Liver (tissue), 3 donors: ENCODE data around the gene SYNPO.

Experiments
- EGR1 ChIP-seq, 2 donors: IDR thresholded peaks; 2 replicates each; pipeline ENCODE4 v1.6.1; 2016 to 2018; ENCODE audit warnings: antibody characterized with exemption in 2 of 2, low read depth in 2 of 2
- HNF4A ChIP-seq, 2 donors: conservative IDR thresholded peaks; 2 replicates each; pipeline ENCODE4 v1.6.1; 2016; ENCODE audit warnings: antibody characterized with exemption in 2 of 2, mild to moderate bottlenecking in 2 of 2
- HNF4G ChIP-seq: IDR thresholded peaks from 2 replicates; pipeline ENCODE4 v1.6.1; 2016; ENCODE audit warnings: antibody characterized with exemption
- RAD21 ChIP-seq, 2 donors: IDR thresholded peaks; 2 replicates each; pipeline ENCODE4 v1.6.1; 2016; ENCODE audit warnings: antibody characterized with exemption in 2 of 2, mild to moderate bottlenecking in 2 of 2
- SP1 ChIP-seq: IDR thresholded peaks from 2 replicates; pipeline ENCODE4 v1.6.1; 2018; ENCODE audit warnings: antibody characterized with exemption, mild to moderate bottlenecking
- TAF1 ChIP-seq: conservative IDR thresholded peaks from 2 replicates; pipeline ENCODE4 v1.6.1; 2016; ENCODE audit warnings: antibody characterized with exemption, mild to moderate bottlenecking
- TF ChIP-seq, protein P1 (sequence below): fragments of 150-350 bp; IDR thresholded peaks from 2 replicates; pipeline ENCODE4 v1.5.1; 2017; ENCODE audit warnings: improper control_type of control experiment, low read depth, low read length; ENCODE audit not compliant: missing input control
- TF ChIP-seq, protein P2 (sequence below): IDR thresholded peaks from 2 replicates; pipeline ENCODE4 v1.6.1; 2016; ENCODE audit warnings: antibody characterized with exemption
- donor health status: healthy.
- donor health status: healthy.

DNA sequence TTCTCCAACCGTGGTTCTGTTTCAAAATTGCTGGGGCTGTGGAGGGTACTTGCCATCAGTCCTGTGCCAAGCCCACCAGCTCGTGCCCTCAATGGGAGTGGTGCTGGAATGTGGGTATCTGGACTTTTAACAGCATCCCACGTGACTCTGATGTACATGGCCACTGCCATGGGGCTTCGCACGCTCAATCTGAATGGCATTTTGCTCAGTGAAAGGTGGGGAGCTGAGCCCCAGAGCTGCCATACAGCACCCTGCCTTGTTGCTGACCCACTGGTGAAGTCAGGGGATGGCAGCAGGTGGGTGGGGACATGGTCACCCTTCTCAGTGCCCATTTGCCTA, 16.6 kb upstream of the SYNPO start:
- TF ChIP-seq, protein P1, sequence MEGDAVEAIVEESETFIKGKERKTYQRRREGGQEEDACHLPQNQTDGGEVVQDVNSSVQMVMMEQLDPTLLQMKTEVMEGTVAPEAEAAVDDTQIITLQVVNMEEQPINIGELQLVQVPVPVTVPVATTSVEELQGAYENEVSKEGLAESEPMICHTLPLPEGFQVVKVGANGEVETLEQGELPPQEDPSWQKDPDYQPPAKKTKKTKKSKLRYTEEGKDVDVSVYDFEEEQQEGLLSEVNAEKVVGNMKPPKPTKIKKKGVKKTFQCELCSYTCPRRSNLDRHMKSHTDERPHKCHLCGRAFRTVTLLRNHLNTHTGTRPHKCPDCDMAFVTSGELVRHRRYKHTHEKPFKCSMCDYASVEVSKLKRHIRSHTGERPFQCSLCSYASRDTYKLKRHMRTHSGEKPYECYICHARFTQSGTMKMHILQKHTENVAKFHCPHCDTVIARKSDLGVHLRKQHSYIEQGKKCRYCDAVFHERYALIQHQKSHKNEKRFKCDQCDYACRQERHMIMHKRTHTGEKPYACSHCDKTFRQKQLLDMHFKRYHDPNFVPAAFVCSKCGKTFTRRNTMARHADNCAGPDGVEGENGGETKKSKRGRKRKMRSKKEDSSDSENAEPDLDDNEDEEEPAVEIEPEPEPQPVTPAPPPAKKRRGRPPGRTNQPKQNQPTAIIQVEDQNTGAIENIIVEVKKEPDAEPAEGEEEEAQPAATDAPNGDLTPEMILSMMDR = no peak
- TF ChIP-seq, protein P2, sequence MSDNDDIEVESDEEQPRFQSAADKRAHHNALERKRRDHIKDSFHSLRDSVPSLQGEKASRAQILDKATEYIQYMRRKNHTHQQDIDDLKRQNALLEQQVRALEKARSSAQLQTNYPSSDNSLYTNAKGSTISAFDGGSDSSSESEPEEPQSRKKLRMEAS = no peak
- TF ChIP-seq RAD21 (IDR thresholded peaks at IDR 0.05) = no peak
- TF ChIP-seq SP1 = no peak
- no peak for TF ChIP-seq TAF1
- no peak for TF ChIP-seq EGR1 (IDR thresholded peaks at IDR 0.05; ENCODE audit: low read depth in 2 of 2)
- no peak for TF ChIP-seq HNF4A (conservative IDR thresholded peaks at IDR 0.05)
- no peak for TF ChIP-seq HNF4G
